ENCODE measurements around the gene PDK3.

DNA sequence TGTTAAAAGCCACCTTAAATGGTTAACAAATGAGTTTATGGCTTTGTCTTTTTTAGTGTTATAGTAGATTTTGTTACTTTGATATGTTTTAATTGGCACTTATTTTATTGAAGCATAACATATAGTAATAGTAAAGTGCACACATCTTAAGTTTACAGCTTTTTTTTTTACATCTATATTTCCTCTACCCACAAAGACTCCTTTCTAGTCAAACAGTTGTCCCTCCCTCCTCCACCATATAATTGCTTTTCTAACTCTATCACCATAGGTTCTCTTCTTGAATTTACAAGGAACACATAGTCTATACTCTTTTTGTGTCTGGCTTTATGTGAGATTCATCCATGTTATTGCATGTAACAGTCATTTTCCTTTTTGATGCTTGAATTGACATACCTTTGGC is 71.5 kb downstream of the PDK3 start:
- no peak for TF ChIP-seq POLR2A (IDR thresholded peaks at IDR 0.05)
- TF ChIP-seq, protein P1, sequence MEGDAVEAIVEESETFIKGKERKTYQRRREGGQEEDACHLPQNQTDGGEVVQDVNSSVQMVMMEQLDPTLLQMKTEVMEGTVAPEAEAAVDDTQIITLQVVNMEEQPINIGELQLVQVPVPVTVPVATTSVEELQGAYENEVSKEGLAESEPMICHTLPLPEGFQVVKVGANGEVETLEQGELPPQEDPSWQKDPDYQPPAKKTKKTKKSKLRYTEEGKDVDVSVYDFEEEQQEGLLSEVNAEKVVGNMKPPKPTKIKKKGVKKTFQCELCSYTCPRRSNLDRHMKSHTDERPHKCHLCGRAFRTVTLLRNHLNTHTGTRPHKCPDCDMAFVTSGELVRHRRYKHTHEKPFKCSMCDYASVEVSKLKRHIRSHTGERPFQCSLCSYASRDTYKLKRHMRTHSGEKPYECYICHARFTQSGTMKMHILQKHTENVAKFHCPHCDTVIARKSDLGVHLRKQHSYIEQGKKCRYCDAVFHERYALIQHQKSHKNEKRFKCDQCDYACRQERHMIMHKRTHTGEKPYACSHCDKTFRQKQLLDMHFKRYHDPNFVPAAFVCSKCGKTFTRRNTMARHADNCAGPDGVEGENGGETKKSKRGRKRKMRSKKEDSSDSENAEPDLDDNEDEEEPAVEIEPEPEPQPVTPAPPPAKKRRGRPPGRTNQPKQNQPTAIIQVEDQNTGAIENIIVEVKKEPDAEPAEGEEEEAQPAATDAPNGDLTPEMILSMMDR (IDR thresholded peaks at IDR 0.05), result no peak
